Measurements from ENCODE around the gene TNFSF11. TPM values are rescaled to one million over a fixed set of nuclear protein-coding genes. Genes with fewer than 3 reads are reported as not detected.

The TNFSF11 gene
- total and polyA plus RNA-seq, 4 donors: 0.25 to 1.3 (median 0.25) TPM

- TF ChIP-seq, protein P1, sequence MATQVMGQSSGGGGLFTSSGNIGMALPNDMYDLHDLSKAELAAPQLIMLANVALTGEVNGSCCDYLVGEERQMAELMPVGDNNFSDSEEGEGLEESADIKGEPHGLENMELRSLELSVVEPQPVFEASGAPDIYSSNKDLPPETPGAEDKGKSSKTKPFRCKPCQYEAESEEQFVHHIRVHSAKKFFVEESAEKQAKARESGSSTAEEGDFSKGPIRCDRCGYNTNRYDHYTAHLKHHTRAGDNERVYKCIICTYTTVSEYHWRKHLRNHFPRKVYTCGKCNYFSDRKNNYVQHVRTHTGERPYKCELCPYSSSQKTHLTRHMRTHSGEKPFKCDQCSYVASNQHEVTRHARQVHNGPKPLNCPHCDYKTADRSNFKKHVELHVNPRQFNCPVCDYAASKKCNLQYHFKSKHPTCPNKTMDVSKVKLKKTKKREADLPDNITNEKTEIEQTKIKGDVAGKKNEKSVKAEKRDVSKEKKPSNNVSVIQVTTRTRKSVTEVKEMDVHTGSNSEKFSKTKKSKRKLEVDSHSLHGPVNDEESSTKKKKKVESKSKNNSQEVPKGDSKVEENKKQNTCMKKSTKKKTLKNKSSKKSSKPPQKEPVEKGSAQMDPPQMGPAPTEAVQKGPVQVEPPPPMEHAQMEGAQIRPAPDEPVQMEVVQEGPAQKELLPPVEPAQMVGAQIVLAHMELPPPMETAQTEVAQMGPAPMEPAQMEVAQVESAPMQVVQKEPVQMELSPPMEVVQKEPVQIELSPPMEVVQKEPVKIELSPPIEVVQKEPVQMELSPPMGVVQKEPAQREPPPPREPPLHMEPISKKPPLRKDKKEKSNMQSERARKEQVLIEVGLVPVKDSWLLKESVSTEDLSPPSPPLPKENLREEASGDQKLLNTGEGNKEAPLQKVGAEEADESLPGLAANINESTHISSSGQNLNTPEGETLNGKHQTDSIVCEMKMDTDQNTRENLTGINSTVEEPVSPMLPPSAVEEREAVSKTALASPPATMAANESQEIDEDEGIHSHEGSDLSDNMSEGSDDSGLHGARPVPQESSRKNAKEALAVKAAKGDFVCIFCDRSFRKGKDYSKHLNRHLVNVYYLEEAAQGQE (IDR thresholded peaks at IDR 0.05): no peak
- no peak for TF ChIP-seq MAX (IDR thresholded peaks at IDR 0.05)
Measured at GRCh38 chr13:42526276-42526675, 47.7 kb upstream of the TNFSF11 start (continued).

GRCh38 chr13:42526804-42527203 is 47.1 kb upstream of the TNFSF11 start:
- no peak for DNase-seq (ENCODE audit: low spot score)
- Histone ChIP-seq H3K27ac (ENCODE audit: low read depth in 1 of 2, low read length in 2 of 2) (no peak overlapping the region), H3K4me1 (ENCODE audit: control insufficient read depth in 4 of 4, insufficient read depth in 4 of 4, low read length in 3 of 4) (peaks cover 5 to 23% (median 18%) of the 10 kb centered on the region in 4 donors), H3K4me3 (ENCODE audit: low read depth in 1 of 3, low read length in 3 of 3) (no peak overlapping the region), H3K27me3 (ENCODE audit: control insufficient read depth in 4 of 4, insufficient read depth in 4 of 4, low read length in 3 of 4) (no peaks in the 10 kb centered on the region), H3K9me3 (ENCODE audit: control insufficient read depth in 4 of 4, low read length in 3 of 4) (no peaks in the 10 kb centered on the region), H3K36me3 (ENCODE audit: control insufficient read depth in 4 of 4, insufficient read depth in 3 of 4, low read depth in 1 of 4, low read length in 3 of 4) (no peaks in the 10 kb centered on the region), H3K9ac (ENCODE audit: low read depth in 1 of 2, low read length in 2 of 2) (no peak overlapping the region)
- TF ChIP-seq HNF4G (IDR thresholded peaks at IDR 0.05) (no peak), NR2F2 (IDR thresholded peaks at IDR 0.05) (no peak), FOXA1 (IDR thresholded peaks at IDR 0.05) (no peak), SP1 (IDR thresholded peaks at IDR 0.05) (no peak), HNF4A (conservative IDR thresholded peaks at IDR 0.05) (no peak), FOXA2 (IDR thresholded peaks at IDR 0.05) (no peak), GABPA (IDR thresholded peaks at IDR 0.05 in 1 of 2, conservative IDR thresholded peaks at IDR 0.05 in 1 of 2) (no peak), EGR1 (IDR thresholded peaks at IDR 0.05; ENCODE audit: low read depth in 2 of 2) (no peak), RXRA (IDR thresholded peaks at IDR 0.05) (no peak), MAX (IDR thresholded peaks at IDR 0.05) (no peak), JUND (IDR thresholded peaks at IDR 0.05) (no peak), RAD21 (IDR thresholded peaks at IDR 0.05) (no peak), YY1 (IDR thresholded peaks at IDR 0.05) (no peak), TAF1 (conservative IDR thresholded peaks at IDR 0.05) (no peak)
- TF ChIP-seq, protein P1 (IDR thresholded peaks at IDR 0.05): no peak
- TF ChIP-seq, protein P2, sequence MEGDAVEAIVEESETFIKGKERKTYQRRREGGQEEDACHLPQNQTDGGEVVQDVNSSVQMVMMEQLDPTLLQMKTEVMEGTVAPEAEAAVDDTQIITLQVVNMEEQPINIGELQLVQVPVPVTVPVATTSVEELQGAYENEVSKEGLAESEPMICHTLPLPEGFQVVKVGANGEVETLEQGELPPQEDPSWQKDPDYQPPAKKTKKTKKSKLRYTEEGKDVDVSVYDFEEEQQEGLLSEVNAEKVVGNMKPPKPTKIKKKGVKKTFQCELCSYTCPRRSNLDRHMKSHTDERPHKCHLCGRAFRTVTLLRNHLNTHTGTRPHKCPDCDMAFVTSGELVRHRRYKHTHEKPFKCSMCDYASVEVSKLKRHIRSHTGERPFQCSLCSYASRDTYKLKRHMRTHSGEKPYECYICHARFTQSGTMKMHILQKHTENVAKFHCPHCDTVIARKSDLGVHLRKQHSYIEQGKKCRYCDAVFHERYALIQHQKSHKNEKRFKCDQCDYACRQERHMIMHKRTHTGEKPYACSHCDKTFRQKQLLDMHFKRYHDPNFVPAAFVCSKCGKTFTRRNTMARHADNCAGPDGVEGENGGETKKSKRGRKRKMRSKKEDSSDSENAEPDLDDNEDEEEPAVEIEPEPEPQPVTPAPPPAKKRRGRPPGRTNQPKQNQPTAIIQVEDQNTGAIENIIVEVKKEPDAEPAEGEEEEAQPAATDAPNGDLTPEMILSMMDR (IDR thresholded peaks at IDR 0.05; ENCODE audit: low read depth, low read length, missing input control): no peak
- TF ChIP-seq, protein P3, sequence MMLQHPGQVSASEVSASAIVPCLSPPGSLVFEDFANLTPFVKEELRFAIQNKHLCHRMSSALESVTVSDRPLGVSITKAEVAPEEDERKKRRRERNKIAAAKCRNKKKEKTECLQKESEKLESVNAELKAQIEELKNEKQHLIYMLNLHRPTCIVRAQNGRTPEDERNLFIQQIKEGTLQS (IDR thresholded peaks at IDR 0.05): no peak
- TF ChIP-seq, protein P4, sequence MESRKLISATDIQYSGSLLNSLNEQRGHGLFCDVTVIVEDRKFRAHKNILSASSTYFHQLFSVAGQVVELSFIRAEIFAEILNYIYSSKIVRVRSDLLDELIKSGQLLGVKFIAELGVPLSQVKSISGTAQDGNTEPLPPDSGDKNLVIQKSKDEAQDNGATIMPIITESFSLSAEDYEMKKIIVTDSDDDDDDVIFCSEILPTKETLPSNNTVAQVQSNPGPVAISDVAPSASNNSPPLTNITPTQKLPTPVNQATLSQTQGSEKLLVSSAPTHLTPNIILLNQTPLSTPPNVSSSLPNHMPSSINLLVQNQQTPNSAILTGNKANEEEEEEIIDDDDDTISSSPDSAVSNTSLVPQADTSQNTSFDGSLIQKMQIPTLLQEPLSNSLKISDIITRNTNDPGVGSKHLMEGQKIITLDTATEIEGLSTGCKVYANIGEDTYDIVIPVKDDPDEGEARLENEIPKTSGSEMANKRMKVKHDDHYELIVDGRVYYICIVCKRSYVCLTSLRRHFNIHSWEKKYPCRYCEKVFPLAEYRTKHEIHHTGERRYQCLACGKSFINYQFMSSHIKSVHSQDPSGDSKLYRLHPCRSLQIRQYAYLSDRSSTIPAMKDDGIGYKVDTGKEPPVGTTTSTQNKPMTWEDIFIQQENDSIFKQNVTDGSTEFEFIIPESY (IDR thresholded peaks at IDR 0.05): no peak
- WGBS: 72% methylated on average over 3 of the region's 3 CpGs
